SK-N-SH (cell line): ENCODE results near the gene ANKDD1A. TPM values are rescaled to one million over a fixed set of nuclear protein-coding genes. Genes with fewer than 3 reads are reported as not detected.

Experiments used
- CTCF ChIA-PET: fragments of 300-600, 350-600 bp; formaldehyde crosslinking; extraction: SDS; loops from one replicate; lab custom pipeline; 2021; lab: Yijun Ruan, JAX
- POLR2A ChIA-PET: fragments of 350-600 bp; sonication (Branson Sonifier 250); formaldehyde crosslinking; extraction: SDS; loops from one replicate; lab custom pipeline; 2020; ENCODE audit warnings: antibody characterized with exemption, inconsistent platforms; lab: Yijun Ruan, JAX
- DNase-seq: peaks from one replicate; pipeline ENCODE4 v3.0.0; 2012
- H2AFZ ChIP-seq: fragments of 200-600 bp; sonication (generic); 2 replicates; pipeline ENCODE4 v1.8.1; 2016; ENCODE audit warnings: antibody characterized with exemption, mild to moderate bottlenecking, low read depth
- H3F3A ChIP-seq: fragments of 200-600 bp; sonication (generic); replicated peaks from 2 replicates; pipeline ENCODE3; 2016; ENCODE audit warnings: antibody characterized with exemption, mild to moderate bottlenecking; ENCODE audit not compliant: insufficient read depth
- H3K27ac ChIP-seq, 2 experiments: fragments of 200-500 bp in 1 of 2; fragments of 200-600 bp in 1 of 2; sonication (Bioruptor generic) in 1 of 2; sonication (generic), shearing (Covaris generic) in 1 of 2; 2 replicates each; pipeline versions ENCODE4 v1.5.1 to v1.6.1; 2014 to 2016; ENCODE audit warnings: low read depth in 2 of 2, inconsistent platforms in 1 of 2, low read length in 1 of 2, mild to moderate bottlenecking in 1 of 2, mixed read lengths in 1 of 2
- H3K27me3 ChIP-seq: fragments of 200-600 bp; sonication (generic), shearing (Covaris generic); 2 replicates; pipeline ENCODE4 v1.6.1; 2016; ENCODE audit warnings: mixed run types; ENCODE audit not compliant: insufficient read depth
- H3K36me3 ChIP-seq, 2 experiments: fragments of 200-500 bp in 1 of 2; fragments of 200-600 bp in 1 of 2; sonication (Bioruptor generic) in 1 of 2; sonication (generic) in 1 of 2; replicated peaks in 1 of 2; 2 replicates each; pipeline versions ENCODE3 to v1.5.1; 2014 to 2016; ENCODE audit warnings: low read length in 1 of 2, mild to moderate bottlenecking in 1 of 2; ENCODE audit not compliant: insufficient read depth in 2 of 2, control insufficient read depth in 1 of 2
- H3K4me1 ChIP-seq, 2 experiments: fragments of 200-500 bp in 1 of 2; fragments of 200-600 bp in 1 of 2; sonication (Bioruptor generic) in 1 of 2; sonication (generic), shearing (Covaris generic) in 1 of 2; 2 replicates each; pipeline versions ENCODE4 v1.5.1 to v1.6.1; 2014 to 2016; ENCODE audit warnings: low read depth in 1 of 2, low read length in 1 of 2, mixed run types in 1 of 2; ENCODE audit not compliant: insufficient read depth in 2 of 2, control insufficient read depth in 1 of 2
- H3K4me2 ChIP-seq: fragments of 200-600 bp; sonication (generic), shearing (Covaris generic); 2 replicates; pipeline ENCODE4 v1.6.1; 2017; ENCODE audit warnings: mixed run types
- H3K4me3 ChIP-seq, 2 experiments: fragments of 200-500 bp in 1 of 2; fragments of 200-600 bp in 1 of 2; sonication (Bioruptor generic) in 1 of 2; sonication (generic), shearing (Covaris generic) in 1 of 2; 2 replicates each; pipeline versions ENCODE4 v1.5.1 to v1.8.1; 2014 to 2016; ENCODE audit warnings: low read depth in 2 of 2, inconsistent platforms in 1 of 2, low read length in 1 of 2, mild to moderate bottlenecking in 1 of 2, mixed read lengths in 1 of 2, moderate library complexity in 1 of 2
- H3K79me2 ChIP-seq: fragments of 200-600 bp; sonication (generic); 2 replicates; pipeline ENCODE4 v1.8.1; 2017; ENCODE audit warnings: mild to moderate bottlenecking; ENCODE audit not compliant: insufficient read depth
- H3K9ac ChIP-seq: fragments of 200-600 bp; sonication (generic); 2 replicates; pipeline ENCODE4 v1.6.1; 2017; ENCODE audit warnings: mixed run types
- H3K9me2 ChIP-seq: fragments of 200-600 bp; sonication (generic); 2 replicates; pipeline ENCODE4 v1.6.1; 2017; ENCODE audit warnings: mixed run types
- H3K9me3 ChIP-seq: fragments of 200-600 bp; sonication (generic); 2 replicates; pipeline ENCODE4 v1.6.1; 2017; ENCODE audit warnings: mixed run types, mild to moderate bottlenecking, moderate library complexity
- H4K20me1 ChIP-seq: fragments of 200-600 bp; sonication (generic); 2 replicates; pipeline ENCODE4 v1.6.1; 2017; ENCODE audit warnings: mild to moderate bottlenecking, mixed run types; ENCODE audit not compliant: insufficient read depth
- ELF1 ChIP-seq: IDR thresholded peaks from 2 replicates; pipeline ENCODE4 v1.4.0; 2012
- GABPA ChIP-seq: IDR thresholded peaks from 2 replicates; pipeline ENCODE4 v1.4.0; 2012; ENCODE audit warnings: low read depth, mild to moderate bottlenecking
- IRF3 ChIP-seq: fragments of 150-350 bp; IDR thresholded peaks from 2 replicates; pipeline ENCODE4 v1.6.1; 2016; ENCODE audit warnings: mild to moderate bottlenecking, low read depth, low read length
- MAX ChIP-seq: IDR thresholded peaks from 2 replicates; pipeline ENCODE4 v1.4.0; 2012; ENCODE audit warnings: low read depth
- MEF2A ChIP-seq: IDR thresholded peaks from 2 replicates; pipeline ENCODE4 v1.4.0; 2012; ENCODE audit warnings: low read depth, borderline replicate concordance
- NFIC ChIP-seq: IDR thresholded peaks from 2 replicates; pipeline ENCODE4 v1.4.0; 2012; ENCODE audit warnings: borderline replicate concordance
- NRF1 ChIP-seq: IDR thresholded peaks from 2 replicates; pipeline ENCODE4 v1.6.1; 2012; ENCODE audit warnings: low read depth, mild to moderate bottlenecking, low read length
- POLR2AphosphoS5 ChIP-seq: IDR thresholded peaks from 2 replicates; pipeline ENCODE4 v1.6.1; 2012; ENCODE audit warnings: low read depth, low read length
- RCOR1 ChIP-seq: fragments of 150-350 bp; IDR thresholded peaks from 2 replicates; pipeline ENCODE4 v1.6.1; 2017; ENCODE audit warnings: antibody characterized with exemption, low read length
- TCF12 ChIP-seq: IDR thresholded peaks from 2 replicates; pipeline ENCODE4 v1.4.0; 2012
- USF2 ChIP-seq: fragments of 150-350 bp; IDR thresholded peaks from 2 replicates; pipeline ENCODE4 v1.6.1; 2017; ENCODE audit warnings: antibody characterized with exemption, low read length, low read depth, borderline replicate concordance
- YY1 ChIP-seq: IDR thresholded peaks from 2 replicates; pipeline ENCODE4 v1.4.0; 2012; ENCODE audit warnings: low read depth, mild to moderate bottlenecking
- WGBS: methylation state at CpG from one replicate; pipeline ENCODE4 v1.1.6; 2017; ENCODE audit warnings: low lambda C conversion rate; 5-methylcytosine and 5-hydroxymethylcytosine counted together
- polyA plus RNA-seq, 3 experiments: library from polyadenylated mRNA; depleted of rRNA; stranded (reverse); fragments of >200 nt; gene quantifications; 2 replicates each; pipeline ENCODE4 v1.2.3, GENCODE V29; 2012

The ANKDD1A gene
- polyA plus RNA-seq, 1 of the 3 experiments (the other 2 are of a cell fraction) = 8.6 TPM

GRCh38 chr15:64982472-64982871, 70.8 kb downstream of the ANKDD1A start:
- DNase-seq = peak; percentile 40
- TF ChIP-seq NFIC (no peak), POLR2AphosphoS5 (no peak), RCOR1 (no peak), NRF1 (no peak), IRF3 (no peak), TCF12 (peak; percentile 72)
- 100% methylated on average over 1 of the region's 1 CpG for WGBS

GRCh38 chr15:64985366-64986033, 73.8 kb downstream of the ANKDD1A start:
- Histone ChIP-seq H3K4me3 (no peak overlapping the region), H2AFZ (no peak overlapping the region), H3K27ac (peak overlapping the region; percentile 16 to 19; a peak in 3 of 4 replicates), H3K4me1 (peaks cover 8 to 17% of the 10 kb centered on the region in 2 experiments; a peak in 3 of 4 replicates), H3K27me3 (no peaks in the 10 kb centered on the region), H3K9ac (no peak overlapping the region; the same call in 1 of the 2 replicates), H3K79me2 (peaks cover 64% of the 10 kb centered on the region), H3K36me3 (peaks cover 1 to 2% of the 10 kb centered on the region in 2 experiments), H4K20me1 (no peaks in the 10 kb centered on the region), H3K9me2 (no peaks in the 10 kb centered on the region), H3K4me2 (peak overlapping the region; percentile 38; the same call in 1 of the 2 replicates), H3F3A (peaks cover 8% of the 10 kb centered on the region), H3K9me3 (no peaks in the 10 kb centered on the region)
- TF ChIP-seq MEF2A (no peak), MAX (no peak), GABPA (no peak), YY1 (no peak), ELF1 (no peak), USF2 (no peak)
- DNase-seq = no peak
- 89% methylated on average over 9 of the region's 9 CpGs for WGBS
- POLR2A ChIA-PET = no interaction called here
- CTCF ChIA-PET = no interaction called here

More at GRCh38 chr15:64982472-64982871, 70.8 kb downstream of the ANKDD1A start:
- Histone ChIP-seq H3K4me2 (no peak overlapping the region), H3K27me3 (no peaks in the 10 kb centered on the region), H2AFZ (no peak overlapping the region), H3F3A (peaks cover 3% of the 10 kb centered on the region), H3K27ac (no peak overlapping the region), H3K36me3 (peaks cover 16 to 22% of the 10 kb centered on the region in 2 experiments), H3K9me2 (no peaks in the 10 kb centered on the region), H4K20me1 (no peaks in the 10 kb centered on the region), H3K9ac (no peak overlapping the region), H3K9me3 (no peaks in the 10 kb centered on the region), H3K4me1 (peaks cover 6 to 17% of the 10 kb centered on the region in 2 experiments; a peak in 2 of 4 replicates), H3K79me2 (peaks cover 46% of the 10 kb centered on the region), H3K4me3 (no peak overlapping the region)
- CTCF ChIA-PET = no interaction called here
- POLR2A ChIA-PET = no interaction called here
